NOMO-1 treated with dmso at 0.1 percent for 144 hours (cell line): ENCODE data around the gene FXYD6.

ENCODE experiments used
- DNase-seq: peaks from one replicate; lab custom pipeline; 2025; ENCODE audit not compliant: unreplicated experiment; lab: John Stamatoyannopoulos, UW

Gene FXYD6

GRCh38 chr11:117910941-117911655 is 34.6 kb upstream of the FXYD6 start:
- no peak for DNase-seq

GRCh38 chr11:117910525-117910924 is 34.1 kb upstream of the FXYD6 start:
- no peak for DNase-seq

- DNase-seq: no peak
Observed at GRCh38 chr11:117909611-117910382, 33.3 kb upstream of the FXYD6 start.

- DNase-seq: no peak
Observed at GRCh38 chr11:117908959-117909610, 32.6 kb upstream of the FXYD6 start.

- no peak for DNase-seq
Observed at GRCh38 chr11:117908109-117908895, 31.8 kb upstream of the FXYD6 start.

GRCh38 chr11:117907276-117908108 is 31.0 kb upstream of the FXYD6 start:
- peak; percentile 98 for DNase-seq

- no peak for DNase-seq
Observed at GRCh38 chr11:117906710-117907109, 30.3 kb upstream of the FXYD6 start.

GRCh38 chr11:117906126-117906525 is 29.7 kb upstream of the FXYD6 start:
- no peak for DNase-seq

- no peak for DNase-seq
Observed at GRCh38 chr11:117905524-117905923, 29.1 kb upstream of the FXYD6 start.

GRCh38 chr11:117903505-117904382 is 27.3 kb upstream of the FXYD6 start:
- DNase-seq: no peak

GRCh38 chr11:117902001-117902845 is 25.8 kb upstream of the FXYD6 start:
- DNase-seq: no peak

GRCh38 chr11:117901601-117902000 is 25.1 kb upstream of the FXYD6 start:
- no peak for DNase-seq

GRCh38 chr11:117900720-117901440 is 24.4 kb upstream of the FXYD6 start:
- DNase-seq: no peak

GRCh38 chr11:117900121-117900648 is 23.7 kb upstream of the FXYD6 start:
- no peak for DNase-seq

- DNase-seq: no peak
Observed at GRCh38 chr11:117898059-117898458, 21.6 kb upstream of the FXYD6 start.

GRCh38 chr11:117892651-117893050 is 16.2 kb upstream of the FXYD6 start:
- no peak for DNase-seq

GRCh38 chr11:117891362-117891761 is 14.9 kb upstream of the FXYD6 start:
- DNase-seq: no peak
